Lower leg skin (tissue), 3 donors: Measurements from ENCODE around the gene KCNC1.

Experiments used
- POLR2A ChIP-seq, 2 donors: fragments of 450-650 bp; IDR thresholded peaks; one replicate each; pipeline ENCODE4 v1.6.1; 2016 to 2017; ENCODE audit warnings: antibody characterized with exemption in 2 of 2, mild to moderate bottlenecking in 1 of 2, moderate library complexity in 1 of 2
- TF ChIP-seq, protein P1 (sequence below), 3 donors: fragments of 450-650 bp; IDR thresholded peaks; one replicate each; pipeline ENCODE4 v1.5.1; 2016; ENCODE audit warnings: antibody characterized with exemption in 3 of 3, mild to moderate bottlenecking in 3 of 3, moderate library complexity in 2 of 3

DNA sequence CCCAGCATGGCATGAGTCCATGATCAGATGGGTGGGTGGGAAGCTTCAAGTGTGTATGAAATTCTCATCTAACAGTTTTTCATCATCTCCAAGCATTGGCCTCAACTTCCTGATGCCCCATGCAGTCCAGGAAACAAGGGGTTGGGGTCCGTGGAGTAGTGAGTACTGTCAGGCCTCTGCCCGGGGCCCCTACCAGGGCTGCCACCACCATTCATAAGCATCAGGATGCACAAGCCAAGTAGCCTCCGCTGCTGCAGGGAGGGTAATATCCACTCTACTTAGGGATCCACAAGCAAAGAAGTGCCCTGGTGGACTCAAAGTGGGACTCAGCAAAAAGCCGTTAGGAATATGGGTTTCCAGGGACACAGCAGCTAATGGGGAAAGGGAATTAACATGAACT lies 49.3 kb downstream of the KCNC1 start:
- TF ChIP-seq, protein P1, sequence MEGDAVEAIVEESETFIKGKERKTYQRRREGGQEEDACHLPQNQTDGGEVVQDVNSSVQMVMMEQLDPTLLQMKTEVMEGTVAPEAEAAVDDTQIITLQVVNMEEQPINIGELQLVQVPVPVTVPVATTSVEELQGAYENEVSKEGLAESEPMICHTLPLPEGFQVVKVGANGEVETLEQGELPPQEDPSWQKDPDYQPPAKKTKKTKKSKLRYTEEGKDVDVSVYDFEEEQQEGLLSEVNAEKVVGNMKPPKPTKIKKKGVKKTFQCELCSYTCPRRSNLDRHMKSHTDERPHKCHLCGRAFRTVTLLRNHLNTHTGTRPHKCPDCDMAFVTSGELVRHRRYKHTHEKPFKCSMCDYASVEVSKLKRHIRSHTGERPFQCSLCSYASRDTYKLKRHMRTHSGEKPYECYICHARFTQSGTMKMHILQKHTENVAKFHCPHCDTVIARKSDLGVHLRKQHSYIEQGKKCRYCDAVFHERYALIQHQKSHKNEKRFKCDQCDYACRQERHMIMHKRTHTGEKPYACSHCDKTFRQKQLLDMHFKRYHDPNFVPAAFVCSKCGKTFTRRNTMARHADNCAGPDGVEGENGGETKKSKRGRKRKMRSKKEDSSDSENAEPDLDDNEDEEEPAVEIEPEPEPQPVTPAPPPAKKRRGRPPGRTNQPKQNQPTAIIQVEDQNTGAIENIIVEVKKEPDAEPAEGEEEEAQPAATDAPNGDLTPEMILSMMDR (IDR thresholded peaks at IDR 0.05): no peak
- TF ChIP-seq POLR2A (IDR thresholded peaks at IDR 0.05): no peak
